Esophagus mucosa (tissue), 1 donor: ENCODE data around the gene RARB. TPM values are rescaled to one million over a fixed set of nuclear protein-coding genes. Genes with fewer than 3 reads are reported as not detected.

ENCODE experiments used
- ATAC-seq: fragments of 200-7000 bp; cut with Tn5 transposase; one replicate; pipeline ENCODE4 v1.9.1; 2020
- total RNA-seq: library from RNA; stranded (reverse); gene quantifications from one replicate; pipeline ENCODE4 v1.2.4, GENCODE V29; 2023
- donor health status: DM: yes; HTN: yes; CAD: no.

The RARB gene
- total RNA-seq, 1 donor from 2014 or later = 2.5 TPM

DNA sequence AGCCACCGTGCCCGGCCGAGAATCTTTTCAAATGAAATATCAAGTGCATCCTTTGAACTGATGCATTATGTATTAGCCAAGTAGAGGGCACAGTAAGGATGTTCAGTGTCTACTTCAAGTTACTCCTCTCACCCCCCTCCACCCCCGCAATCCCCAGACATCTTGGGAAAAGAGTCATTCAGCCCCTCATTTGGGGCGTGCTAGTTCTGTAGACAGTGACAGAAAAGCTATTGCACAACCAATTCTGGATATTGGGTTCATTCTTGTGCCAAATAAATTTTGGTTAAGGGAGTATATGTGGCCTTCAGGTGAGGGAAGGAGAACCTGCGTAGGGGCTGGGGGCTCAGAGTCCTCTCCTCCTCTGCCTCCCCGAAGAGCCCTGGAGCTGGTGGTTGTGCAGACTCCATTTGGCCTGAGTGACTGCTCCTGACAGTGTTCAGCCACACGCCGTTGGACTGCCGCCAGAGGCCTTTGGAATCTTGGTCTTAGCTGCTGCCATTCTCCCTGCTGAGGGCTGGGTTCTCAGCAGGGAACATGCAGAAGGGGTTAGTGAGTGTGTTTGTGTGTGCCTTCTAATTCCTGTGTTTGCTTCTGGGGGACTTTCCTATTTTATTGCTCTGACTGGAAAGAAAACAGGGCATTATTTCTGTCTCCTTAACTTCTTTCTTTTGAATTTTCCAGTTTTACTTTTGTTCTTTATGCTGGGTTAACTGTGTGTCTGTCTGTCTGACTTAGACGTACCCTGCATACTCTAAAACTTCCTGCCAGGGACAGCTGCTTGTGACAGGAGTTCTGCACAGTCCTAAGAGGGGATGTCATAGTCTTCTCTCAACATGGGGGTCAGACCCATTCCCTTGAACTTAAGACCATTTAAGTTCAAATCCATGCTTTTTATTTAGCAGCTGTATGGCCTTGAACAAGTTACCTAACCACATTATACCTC is 21.0 kb downstream of the RARB start:
- no peak for ATAC-seq

DNA sequence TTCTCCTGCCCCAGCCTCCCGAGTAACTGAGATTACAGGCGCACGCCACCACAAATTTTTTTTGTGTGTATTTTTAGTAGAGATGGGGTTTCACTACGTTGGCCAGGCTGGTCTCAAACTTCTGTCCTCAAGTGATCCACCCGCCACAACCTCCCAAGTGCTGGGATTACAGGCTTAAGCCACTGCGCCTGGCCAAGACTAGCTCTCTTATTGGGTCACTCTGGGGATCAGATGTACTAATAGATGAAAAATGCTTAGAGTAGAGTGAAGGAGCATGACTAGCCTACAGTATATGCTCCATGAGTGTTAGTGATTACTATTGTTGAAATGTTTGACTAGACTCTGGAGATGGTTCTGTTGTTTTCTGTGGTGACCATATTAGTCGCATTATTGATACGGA is 21.8 kb downstream of the RARB start:
- ATAC-seq = no peak

DNA sequence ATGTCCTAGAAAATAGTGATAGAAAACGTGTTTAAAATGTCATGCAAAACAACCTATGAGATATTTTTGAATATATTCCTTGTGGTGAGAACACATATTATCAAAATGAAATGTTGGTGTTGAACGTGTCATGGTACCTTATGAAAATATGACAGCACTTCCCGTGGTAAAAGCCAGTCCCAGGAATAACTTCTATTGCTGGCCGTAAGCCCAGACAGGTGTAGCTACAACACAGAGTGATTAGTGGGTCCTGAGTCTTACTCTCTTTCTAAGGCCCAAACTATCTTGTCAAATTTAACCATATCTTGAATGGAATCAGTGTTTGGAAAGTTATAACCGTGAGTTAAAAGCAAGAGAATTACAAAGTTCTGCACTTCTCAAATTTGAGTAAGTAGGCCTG is 24.1 kb downstream of the RARB start:
- no peak for ATAC-seq

DNA sequence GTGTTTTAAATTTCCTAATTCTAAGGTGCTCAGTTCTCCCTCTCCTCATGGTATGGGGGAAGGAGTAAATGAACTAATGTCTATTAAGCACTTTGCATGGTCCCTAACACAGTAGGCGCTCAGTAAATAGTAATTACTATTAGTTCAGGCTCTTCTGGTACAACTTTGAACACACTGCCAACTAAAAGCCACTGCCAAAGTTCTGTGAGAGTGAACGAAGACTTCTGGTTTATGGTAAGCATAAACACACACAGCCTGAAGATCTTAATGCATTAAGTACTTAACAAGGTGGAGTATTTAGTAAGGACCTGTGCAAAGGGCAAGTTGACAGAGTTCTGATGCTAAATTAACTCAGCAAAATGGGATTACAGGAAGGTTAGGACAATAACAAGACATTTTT is 24.7 kb downstream of the RARB start:
- ATAC-seq = no peak

DNA sequence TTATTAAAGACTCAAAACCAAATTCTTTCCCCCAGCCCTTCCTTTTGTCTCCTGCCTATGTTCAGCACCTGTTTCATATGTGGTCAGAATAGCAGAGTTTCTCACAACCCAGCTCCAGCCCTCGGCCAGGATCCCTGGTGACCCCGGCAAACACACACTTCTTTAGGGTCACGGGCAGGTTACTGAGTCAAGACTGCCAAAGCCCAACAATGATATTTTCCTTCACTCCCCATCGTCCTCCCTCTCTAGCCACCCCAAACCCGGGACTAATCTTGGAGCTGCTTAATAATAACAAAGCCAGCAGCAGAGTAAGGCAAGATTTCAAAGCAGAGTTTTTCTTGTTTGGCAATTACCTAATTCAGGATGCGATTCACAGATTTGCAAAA is 25.5 kb downstream of the RARB start:
- ATAC-seq = no peak

DNA sequence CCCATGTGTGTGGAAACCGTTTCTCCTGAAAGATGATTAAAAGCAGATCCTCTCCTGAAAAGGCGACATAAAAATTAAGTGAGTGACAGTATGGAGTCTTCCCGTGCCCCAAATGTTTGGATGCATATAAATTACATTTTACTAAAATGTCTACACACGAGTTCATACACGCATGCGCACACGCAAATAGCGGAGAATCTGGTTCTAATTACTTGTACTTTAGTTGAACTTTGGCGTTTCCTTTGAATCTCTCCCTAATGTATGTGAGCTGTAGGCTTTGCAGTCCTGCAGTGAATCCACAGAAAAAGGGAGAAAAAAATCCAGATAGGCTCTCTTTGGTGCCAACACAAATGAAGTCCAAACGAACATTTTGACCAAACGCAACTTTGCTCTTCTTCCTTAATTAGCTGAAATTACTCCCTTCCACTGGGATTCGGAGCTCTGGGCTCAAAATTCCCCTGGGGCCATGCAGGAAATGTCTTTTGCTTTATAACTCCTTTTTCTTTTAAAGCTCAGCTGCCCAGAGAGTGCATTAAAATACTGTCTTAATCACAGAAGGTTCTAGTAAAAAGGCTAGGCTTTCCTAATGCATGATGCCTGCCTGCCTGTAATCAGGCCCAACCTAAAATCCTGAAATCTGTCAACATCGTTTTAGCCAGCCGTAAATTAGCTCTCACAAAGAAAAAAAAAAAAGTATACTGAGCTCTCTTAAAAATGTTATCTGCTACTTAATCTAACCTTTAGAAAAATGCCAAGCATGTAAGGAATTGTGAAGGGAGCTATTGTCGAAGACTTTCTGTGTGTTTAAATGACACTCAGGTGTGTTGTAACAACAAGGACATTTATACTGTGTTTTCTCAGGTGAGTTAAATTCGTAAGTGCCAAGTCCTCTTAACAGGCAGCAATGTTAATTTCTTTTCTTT is 26.2 kb downstream of the RARB start:
- no peak for ATAC-seq

DNA sequence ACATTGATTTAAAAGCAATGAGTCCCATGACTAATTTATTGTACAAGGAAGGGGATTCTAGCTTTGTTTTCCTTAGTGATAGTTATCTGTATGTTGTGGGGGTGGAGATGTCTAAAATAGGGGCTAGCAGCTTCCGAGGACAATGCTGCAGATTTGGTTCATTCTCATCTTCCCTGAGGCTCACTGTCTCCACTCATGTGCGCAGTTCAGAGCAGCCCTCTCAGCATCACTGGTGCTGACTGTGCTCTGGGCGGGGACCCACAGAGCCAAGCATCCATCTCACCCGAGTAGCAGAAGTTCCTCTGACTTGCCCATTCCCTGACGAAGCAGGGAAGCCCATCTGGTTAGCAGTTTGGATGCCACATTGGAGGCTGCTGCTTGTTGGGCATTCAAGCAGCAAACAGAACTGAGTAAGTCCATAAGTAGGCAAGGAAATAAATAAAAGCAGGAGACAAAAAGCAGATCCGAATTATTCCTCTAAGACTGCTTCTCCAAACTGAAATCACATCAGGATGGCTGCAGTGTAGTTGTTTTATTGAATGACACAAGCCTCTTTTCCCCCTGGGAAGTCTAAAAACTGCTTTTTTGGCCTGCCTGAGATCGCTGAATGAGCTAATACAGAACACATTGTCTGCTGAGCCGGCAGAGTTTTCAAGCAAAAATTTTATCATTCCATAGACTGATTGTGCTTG is 27.5 kb downstream of the RARB start:
- ATAC-seq = no peak

DNA sequence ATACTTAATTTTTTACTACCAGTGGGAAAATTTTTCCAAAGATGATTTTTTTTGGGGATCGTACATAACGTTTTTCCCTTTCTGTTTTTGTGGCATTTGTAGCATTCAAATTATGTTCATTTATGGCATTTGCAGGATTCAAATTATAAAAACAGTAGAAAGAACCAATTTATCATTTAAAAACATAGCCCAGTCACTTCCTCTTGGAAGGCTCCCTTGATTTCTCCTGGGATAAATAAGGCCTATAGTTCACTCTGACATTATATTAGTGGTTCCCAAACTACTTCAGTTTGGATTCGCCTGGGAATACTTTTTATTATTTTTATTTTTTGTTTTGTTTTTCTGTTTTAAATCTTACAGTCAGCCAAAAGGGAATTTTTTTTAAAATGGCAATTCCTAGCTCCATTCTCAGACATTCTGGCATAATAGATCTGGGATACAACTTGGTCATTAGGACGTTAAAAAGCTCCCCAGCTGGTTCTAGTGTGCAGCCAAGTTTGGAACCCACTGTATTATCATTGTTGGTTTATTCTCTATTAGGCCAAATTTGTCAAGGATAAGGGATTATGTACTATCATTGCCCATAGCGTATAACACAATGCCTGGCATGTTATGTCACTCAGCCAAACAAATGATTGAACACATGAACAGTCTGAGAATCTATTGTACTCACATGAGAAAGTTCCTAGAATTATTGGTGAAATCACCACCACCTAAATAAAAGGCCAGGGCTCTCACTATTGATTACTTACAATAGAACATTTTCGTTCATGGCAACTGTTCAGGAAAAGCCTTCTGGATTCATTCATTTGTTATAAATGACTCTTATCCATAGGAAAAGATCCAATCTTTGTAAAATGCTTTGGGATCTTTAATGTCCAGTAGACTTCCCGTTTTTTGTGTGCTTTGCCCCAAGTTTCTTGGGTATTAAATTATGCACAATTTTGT is 28.9 kb downstream of the RARB start:
- no peak for ATAC-seq

DNA sequence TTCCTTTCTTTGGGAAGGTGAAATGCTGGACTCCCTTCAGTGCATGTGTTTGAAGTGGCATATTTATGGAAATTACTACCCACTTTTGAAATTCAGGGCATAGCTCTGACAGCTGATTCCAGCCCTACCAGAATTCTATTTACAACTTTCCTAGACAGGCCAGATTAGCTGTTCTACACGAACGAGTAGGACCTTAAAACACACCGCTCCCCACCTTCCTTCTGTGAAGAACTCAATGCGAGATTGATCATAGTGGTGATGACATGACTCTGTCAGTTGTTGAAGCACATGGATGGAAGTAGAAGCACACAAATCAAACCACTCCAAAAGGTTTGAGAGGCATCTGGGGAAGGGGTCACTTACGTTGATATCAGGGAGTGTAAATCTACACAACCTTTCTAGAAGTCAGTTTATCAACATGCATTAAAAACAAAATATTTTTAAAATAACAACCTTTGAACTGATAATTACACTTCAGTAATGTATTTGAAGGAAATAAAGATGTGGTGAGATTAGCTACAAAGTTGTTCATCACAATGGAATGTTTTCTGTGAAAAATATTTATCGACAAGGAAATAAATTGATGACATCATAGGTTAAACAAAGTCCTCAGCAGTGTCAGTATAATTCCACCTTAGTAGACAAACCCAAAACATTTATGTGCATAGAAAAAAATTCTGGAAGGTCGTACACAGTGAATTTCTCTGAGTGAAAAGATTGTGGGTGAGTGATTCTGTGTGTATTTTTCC is 29.8 kb downstream of the RARB start:
- peak; percentile 27 for ATAC-seq

DNA sequence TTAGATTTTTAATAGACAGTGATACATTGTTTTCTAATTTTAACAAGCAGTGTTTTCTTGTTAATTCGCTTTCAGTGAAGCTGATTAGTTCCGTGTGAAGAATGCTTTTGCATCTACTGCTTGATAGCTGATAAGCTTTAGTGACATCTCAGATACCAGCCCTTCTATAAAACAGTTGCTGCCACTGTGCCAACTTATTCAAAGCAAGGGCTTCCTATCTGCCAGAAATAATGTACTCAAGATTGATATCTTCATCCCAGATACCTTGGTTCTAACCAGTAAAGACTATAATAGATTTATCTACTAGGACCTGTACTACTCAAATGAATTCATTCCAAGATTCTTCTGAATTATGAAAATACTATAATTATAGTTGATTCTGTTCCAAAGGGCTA is 30.4 kb downstream of the RARB start:
- ATAC-seq = no peak

DNA sequence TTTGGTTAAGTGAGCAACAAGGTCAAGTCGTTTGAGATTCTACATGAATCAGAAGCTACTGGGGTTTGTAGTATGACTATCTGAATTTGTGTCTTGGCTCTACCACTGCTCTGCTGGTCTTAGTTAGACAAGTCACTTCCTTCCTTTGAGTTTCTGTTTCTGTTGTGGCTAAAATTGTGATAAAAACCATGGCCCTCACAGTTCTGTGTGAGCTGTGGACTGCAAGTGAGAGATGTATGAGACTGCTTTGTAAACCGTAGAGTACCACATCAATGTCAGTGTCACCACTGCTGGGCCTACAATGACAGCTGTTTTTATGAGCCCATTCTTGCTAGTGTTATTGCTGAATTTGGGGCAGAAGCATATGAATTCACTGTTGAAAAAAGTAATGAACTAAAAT is 32.7 kb downstream of the RARB start:
- ATAC-seq = no peak

DNA sequence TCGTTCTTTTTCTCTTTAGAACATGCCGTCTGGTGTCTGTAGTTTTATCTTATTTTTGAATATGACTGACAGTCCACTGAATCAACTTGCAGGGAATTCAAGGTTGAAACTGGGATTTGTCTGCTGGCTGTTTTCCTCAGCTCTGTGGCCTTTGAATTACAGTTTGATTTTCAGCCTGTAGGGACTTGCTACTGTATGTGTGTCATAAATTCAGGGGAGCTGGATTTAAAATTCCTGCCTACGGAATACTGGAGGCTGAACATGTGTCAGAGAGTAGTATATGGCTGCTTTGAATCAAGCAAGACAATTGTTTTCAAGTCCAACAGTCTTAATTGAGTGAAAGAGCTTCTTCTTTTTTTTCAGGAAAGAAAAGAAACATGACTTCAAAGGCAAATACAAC is 33.9 kb downstream of the RARB start:
- ATAC-seq = peak; percentile 87

DNA sequence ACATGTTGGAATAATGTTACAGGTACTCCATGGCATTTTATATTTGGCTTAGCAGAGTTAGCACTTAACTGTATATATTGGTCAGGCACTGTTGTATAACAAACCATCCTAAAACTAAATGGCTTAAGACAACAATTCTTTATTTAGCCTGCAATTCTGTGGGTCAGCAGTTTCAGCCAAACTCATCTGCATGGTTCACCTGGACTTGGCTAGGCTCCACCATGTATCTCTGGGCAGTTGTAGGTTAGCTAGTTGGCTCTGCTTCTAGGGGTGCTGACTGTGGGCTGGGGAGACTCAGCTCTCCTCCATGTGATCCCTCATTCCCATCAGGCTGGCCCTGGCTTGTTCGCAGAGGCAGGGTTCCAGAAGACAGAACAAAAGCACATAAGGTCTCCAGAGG is 34.4 kb downstream of the RARB start:
- ATAC-seq = peak; percentile 29

DNA sequence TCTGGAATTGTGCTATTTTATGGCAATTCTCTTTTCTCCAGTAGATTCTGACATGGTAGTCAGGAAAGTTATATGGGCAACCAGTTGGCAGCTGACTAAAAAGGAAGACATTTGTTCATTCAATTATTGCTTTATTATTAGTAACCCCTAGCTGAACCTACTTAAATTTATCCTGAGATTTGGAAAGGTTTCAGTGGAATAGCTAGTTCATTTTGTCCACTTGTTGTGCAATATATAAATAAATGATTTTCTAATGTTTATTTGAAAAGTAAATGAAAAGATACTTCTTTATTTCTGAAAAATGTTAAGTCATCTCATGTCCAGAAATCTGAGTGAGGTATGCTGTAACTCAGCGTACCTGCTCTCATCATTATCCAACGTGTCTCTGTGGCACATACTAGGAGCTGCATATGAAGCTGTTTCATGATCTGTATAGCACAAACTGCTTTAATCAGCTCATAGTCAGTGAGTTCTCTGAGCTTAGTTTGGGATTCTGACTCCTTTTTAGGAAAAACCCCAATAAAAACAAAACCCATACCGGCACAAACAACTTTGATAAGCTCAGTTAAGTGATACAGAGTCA is 35.9 kb downstream of the RARB start:
- no peak for ATAC-seq

DNA sequence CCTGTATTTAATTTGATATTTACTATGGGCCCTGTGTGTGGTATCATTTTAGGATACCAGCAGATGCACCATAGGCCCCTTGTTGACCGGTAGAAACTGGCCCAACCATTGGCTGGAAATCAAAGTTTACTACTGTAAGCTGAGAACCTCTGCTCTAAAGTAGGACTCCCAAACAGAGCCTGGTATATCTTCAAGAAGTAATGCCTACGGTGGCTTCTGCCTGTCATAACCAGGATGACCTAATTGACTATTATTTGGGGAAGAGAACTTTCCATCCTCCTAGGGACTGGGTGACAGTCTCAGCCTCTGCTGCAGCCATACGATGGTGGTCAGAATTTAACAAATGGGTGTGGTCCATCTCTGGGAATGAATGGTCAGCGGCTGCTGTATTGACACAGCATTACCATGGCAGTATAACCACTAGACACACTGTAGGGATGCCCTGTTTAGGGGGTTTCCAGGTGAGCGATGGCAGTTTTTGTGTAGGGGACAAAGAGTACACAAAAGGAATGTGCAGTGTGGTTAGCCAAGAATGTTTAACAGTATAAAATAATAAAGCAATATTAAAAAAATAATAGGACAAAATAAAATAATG is 37.3 kb downstream of the RARB start:
- no peak for ATAC-seq

DNA sequence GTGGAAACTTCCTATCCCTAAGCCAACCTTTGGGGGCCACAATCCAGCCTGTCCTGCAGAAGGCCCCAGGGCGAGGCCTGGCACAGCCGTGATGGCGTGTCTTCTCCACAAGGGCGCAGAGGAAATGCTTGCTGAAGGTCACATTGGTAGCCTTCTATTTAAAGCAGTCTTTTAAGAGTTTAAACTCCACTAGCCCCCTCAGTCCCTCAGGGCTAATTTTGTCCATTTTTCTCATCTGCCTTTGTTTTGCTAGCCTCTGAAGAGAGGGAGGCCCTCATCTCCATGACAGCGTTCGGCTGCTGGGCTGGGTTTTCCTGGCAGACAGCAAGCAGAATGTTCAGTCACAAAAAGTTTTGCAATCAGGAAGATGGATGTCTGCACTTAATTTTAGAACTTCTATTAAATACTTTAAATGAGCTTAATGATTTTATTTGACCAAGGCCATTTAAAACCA is 40.8 kb downstream of the RARB start:
- ATAC-seq = no peak

DNA sequence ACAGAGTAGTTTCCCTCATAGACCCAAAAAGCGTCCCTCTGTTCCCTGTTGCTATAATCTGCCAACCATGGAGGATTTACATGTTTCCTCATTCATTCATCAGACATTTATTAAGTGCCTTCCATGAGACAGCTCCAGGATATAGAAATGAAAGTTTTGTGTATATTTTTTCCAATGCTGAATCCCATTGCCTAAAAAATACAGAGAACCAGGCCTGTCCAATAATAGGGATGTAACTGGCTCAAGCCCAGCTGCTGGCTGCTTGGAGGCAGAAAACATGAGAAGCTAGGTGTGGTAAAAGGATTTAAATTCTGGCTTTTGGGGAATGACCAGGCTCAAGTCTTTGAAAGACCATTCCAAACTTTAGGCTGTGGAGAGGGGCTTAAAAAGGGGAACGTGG is 41.5 kb downstream of the RARB start:
- ATAC-seq = no peak

DNA sequence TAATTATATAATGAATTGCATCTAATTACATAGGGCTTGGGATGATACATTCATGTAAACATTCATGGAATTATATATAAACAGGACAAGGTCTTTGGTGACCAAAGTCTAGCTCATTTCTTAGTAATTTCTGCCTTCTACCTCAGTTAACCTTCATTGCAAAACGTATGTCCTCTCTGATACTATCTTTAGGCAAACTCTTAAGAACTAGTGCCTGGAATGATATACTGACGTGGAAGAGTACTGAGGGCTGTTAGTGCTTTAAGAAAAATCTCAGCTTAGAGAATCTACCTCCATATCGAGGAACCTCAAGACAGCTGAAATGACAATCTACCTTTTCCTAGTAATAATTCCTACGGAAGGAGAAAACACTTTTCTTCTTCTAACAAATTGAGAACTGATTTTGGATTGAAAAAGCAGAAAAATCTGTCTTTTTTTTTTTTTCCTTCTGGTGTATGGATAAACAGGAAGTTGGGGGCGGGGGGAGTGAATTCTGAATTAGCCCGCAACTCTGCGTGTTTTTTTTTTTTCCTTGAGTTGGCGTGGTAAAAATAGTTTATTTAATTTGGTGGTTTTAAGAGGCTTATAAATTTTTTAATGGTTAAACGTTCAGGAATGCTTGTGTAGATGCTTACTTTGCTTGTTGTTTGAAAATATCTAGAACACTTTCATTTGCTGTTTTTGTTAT is 43.2 kb downstream of the RARB start:
- ATAC-seq = no peak

DNA sequence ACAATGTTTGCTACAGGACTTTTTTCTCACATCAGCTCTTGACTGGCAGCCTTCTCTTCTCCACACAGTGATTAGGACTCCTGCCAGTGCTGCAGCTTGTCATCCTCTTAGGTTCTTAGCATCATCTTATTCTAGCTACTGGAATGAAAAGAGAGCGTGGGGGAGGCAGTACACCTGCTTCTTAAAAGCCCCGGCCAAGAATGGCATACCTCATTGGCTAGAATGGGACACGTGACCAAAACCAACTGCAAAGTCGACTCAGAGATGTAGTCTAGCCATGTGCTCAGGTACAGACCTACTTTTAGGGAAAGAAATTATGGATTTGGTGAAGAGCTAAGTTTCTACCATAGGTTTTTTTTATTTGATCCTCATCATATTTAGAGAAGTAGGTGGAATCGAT is 44.1 kb downstream of the RARB start:
- no peak for ATAC-seq

DNA sequence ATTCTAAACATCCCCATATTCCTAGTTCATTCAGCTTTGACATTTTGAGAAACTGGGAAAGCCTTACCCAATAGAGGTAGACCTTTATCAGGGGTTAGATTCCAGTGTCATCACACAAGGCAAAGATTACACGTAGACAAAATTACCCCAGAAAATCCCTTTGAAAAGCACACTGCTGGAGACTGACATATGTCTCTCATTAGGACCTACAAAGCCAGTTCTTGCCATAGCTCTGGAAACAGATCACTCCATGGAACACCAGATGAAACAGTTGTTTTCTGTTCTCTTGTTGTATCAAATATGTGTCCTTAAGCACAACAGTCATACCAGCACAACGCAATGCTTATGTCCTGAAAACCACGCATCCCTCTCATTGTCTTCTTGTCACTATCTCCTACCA is 44.7 kb downstream of the RARB start:
- no peak for ATAC-seq
